MM.1S (cell line): ENCODE data around the gene FADD.

Experiments used
- CTCF ChIP-seq: fragments of 300-600 bp; sonication (generic); IDR thresholded peaks from 2 replicates; pipeline ENCODE4 v1.5.1; 2016; ENCODE audit warnings: antibody characterized with exemption, low read length, mixed read lengths
- EZH2 ChIP-seq: fragments of 300-600 bp; sonication (generic); optimal IDR thresholded peaks from 2 replicates; pipeline ENCODE3; 2017; ENCODE audit warnings: low read depth, mild to moderate bottlenecking, antibody characterized with exemption, low read length, mixed read lengths
- EZH2phosphoT487 ChIP-seq: fragments of 300-600 bp; sonication (generic); IDR thresholded peaks from 2 replicates; pipeline ENCODE4 v1.6.1; 2018; ENCODE audit warnings: antibody characterized with exemption, low read length

- TF ChIP-seq CTCF (no peak), EZH2 (no peak), EZH2phosphoT487 (no peak)
These were observed 36.0 kb upstream of the FADD start for GRCh38 chr11:70167120-70167519.
